CD4-positive, CD25-positive, alpha-beta regulatory T cell (primary cell): ENCODE measurements around the gene ZNF592. TPM values are rescaled to one million over a fixed set of nuclear protein-coding genes. Genes with fewer than 3 reads are reported as not detected.
"Not testable (repeated sequence)": the region's sequence is repeated elsewhere in the genome, so short reads cannot be mapped to it uniquely, and the experiment has no call there.

Experiments
- ATAC-seq, 2 donors: fragments of 150-1000 bp; cut with Tn5 transposase; one replicate each; pipeline ENCODE4 v1.10.0; 2021; ENCODE audit warnings: low read depth in 2 of 2, moderate number of reproducible peaks in 2 of 2, moderate library complexity in 1 of 2
- DNase-seq, 3 donors: peaks; one replicate each; pipeline versions ENCODE4 v3.0.0 to v3.0.0-alpha.2; 2012 to 2022; ENCODE audit warnings: mixed read lengths in 1 of 3
- H3K27ac ChIP-seq: one replicate; pipeline ENCODE4 v1.7.0; 2013; ENCODE audit warnings: mild to moderate bottlenecking, low read length; ENCODE audit not compliant: insufficient read depth, poor library complexity, severe bottlenecking
- H3K27me3 ChIP-seq: one replicate; pipeline ENCODE4 v1.7.0; 2013; ENCODE audit warnings: low read length; ENCODE audit not compliant: control insufficient read depth, insufficient read depth
- H3K36me3 ChIP-seq: one replicate; pipeline ENCODE4 v1.7.0; 2013; ENCODE audit warnings: mild to moderate bottlenecking, low read length, moderate library complexity; ENCODE audit not compliant: control insufficient read depth, insufficient read depth
- H3K4me1 ChIP-seq: 2 replicates; pipeline ENCODE4 v1.7.0; 2013; ENCODE audit warnings: mild to moderate bottlenecking, low read length; ENCODE audit not compliant: insufficient read depth, control insufficient read depth, poor library complexity, severe bottlenecking
- H3K4me3 ChIP-seq: one replicate; pipeline ENCODE4 v1.7.0; 2013; ENCODE audit warnings: low read depth, mild to moderate bottlenecking, low read length, moderate library complexity
- H3K9me3 ChIP-seq, 2 experiments: 1 replicate in 1 of 2; 2 replicates in 1 of 2; pipeline ENCODE4 v1.7.0; 2013; ENCODE audit warnings: low read length in 2 of 2, mild to moderate bottlenecking in 1 of 2, moderate library complexity in 1 of 2; ENCODE audit not compliant: control insufficient read depth in 2 of 2
- H3K27ac Mint-ChIP-seq, 3 donors: one replicate each; pipeline ENCODE4 v1.8.0; 2020 to 2022; ENCODE audit warnings: mild to moderate bottlenecking in 3 of 3, mixed read lengths in 3 of 3, moderate library complexity in 2 of 3
- H3K27me3 Mint-ChIP-seq: one replicate; pipeline ENCODE4 v1.8.0; 2022; ENCODE audit warnings: mild to moderate bottlenecking, mixed read lengths
- H3K36me3 Mint-ChIP-seq: one replicate; pipeline ENCODE4 v1.8.0; 2020; ENCODE audit warnings: mixed read lengths
- H3K4me1 Mint-ChIP-seq, 4 donors: one replicate each; pipeline ENCODE4 v1.8.0; 2020 to 2022; ENCODE audit warnings: mixed read lengths in 4 of 4, mild to moderate bottlenecking in 1 of 4
- H3K4me3 Mint-ChIP-seq, 4 donors: one replicate each; pipeline ENCODE4 v1.8.0; 2020 to 2022; ENCODE audit warnings: mild to moderate bottlenecking in 4 of 4, mixed read lengths in 4 of 4, moderate library complexity in 3 of 4
- H3K9me3 Mint-ChIP-seq, 7 donors: one replicate each; pipeline ENCODE4 v1.8.0; 2020 to 2022; ENCODE audit warnings: mixed read lengths in 7 of 7, mild to moderate bottlenecking in 3 of 7, moderate library complexity in 2 of 7
- polyA plus RNA-seq, 4 donors: library from polyadenylated mRNA; unstranded; fragments of 300-500 nt; fragmentation: Illumina TruSeq; gene quantifications; one replicate each; pipeline ENCODE4 v1.2.3, GENCODE V29; 2021
- total RNA-seq: library from RNA; stranded (reverse); gene quantifications from one replicate; pipeline ENCODE4 v1.2.3, GENCODE V29; 2022

Gene ZNF592
- total and polyA plus RNA-seq, 5 donors from 2014 or later, result 3.8 to 39.8 (median 4.3) TPM

GRCh38 chr15:84735480-84736061, 12.8 kb upstream of the ZNF592 start:
- H3K9me3 ChIP-seq, H3K27me3 ChIP-seq, H3K36me3 ChIP-seq, H3K9me3 Mint-ChIP-seq, H3K27me3 Mint-ChIP-seq, H3K36me3 Mint-ChIP-seq: not testable (repeated sequence)
- DNase-seq, result peak in 1 of 3 donors; percentile 54
- H3K4me3 Mint-ChIP-seq, result peak overlapping the region; percentile 81 to 91 (median 82)
- H3K4me3 ChIP-seq, result peak overlapping the region; percentile 69
- peak overlapping the region; percentile 94 to 95 (median 95) for H3K27ac Mint-ChIP-seq
- peak in 1 of 2 donors; percentile 7 for ATAC-seq
- peaks cover 39% of the 10 kb centered on the region for H3K4me1 ChIP-seq
- peak overlapping the region; percentile 80 for H3K27ac ChIP-seq
- H3K4me1 Mint-ChIP-seq, result peaks cover 14 to 57% (median 39%) of the 10 kb centered on the region in 4 donors

GRCh38 chr15:84736375-84736774, 12.0 kb upstream of the ZNF592 start:
- Mint-ChIP-seq H3K9me3 (peaks cover 0 to 2% (median 0%) of the 10 kb centered on the region in 7 donors), H3K27me3 (no peaks in the 10 kb centered on the region), H3K4me1 (peaks cover 20 to 58% (median 41%) of the 10 kb centered on the region in 4 donors), H3K36me3 (no peaks in the 10 kb centered on the region), H3K27ac (peak overlapping the region; percentile 84 to 95 (median 85)), H3K4me3 (peak overlapping the region; percentile 62 to 91 (median 82))
- H3K4me3 ChIP-seq, result peak overlapping the region; percentile 42
- no peaks in the 10 kb centered on the region for H3K36me3 ChIP-seq
- H3K9me3 ChIP-seq, result no peaks in the 10 kb centered on the region
- no peaks in the 10 kb centered on the region for H3K27me3 ChIP-seq
- H3K27ac ChIP-seq, result peak overlapping the region; percentile 80
- ATAC-seq (peak; percentile 74 to 79), DNase-seq (peak; percentile 29 to 97 (median 83))
- peaks cover 39% of the 10 kb centered on the region for H3K4me1 ChIP-seq

GRCh38 chr15:84737005-84737404, 11.4 kb upstream of the ZNF592 start:
- Histone ChIP-seq H3K27me3 (no peaks in the 10 kb centered on the region), H3K4me3 (no peak overlapping the region), H3K4me1 (peaks cover 37% of the 10 kb centered on the region), H3K36me3 (no peaks in the 10 kb centered on the region), H3K27ac (peak overlapping the region; percentile 80), H3K9me3 (no peaks in the 10 kb centered on the region)
- peak overlapping the region in 1 of 4 donors; percentile 81 for H3K4me3 Mint-ChIP-seq
- peaks cover 0 to 2% (median 0%) of the 10 kb centered on the region in 7 donors for H3K9me3 Mint-ChIP-seq
- H3K36me3 Mint-ChIP-seq, result no peaks in the 10 kb centered on the region
- no peaks in the 10 kb centered on the region for H3K27me3 Mint-ChIP-seq
- DNase-seq, result no peak
- H3K27ac Mint-ChIP-seq, result peak overlapping the region; percentile 37 to 62 (median 59)
- ATAC-seq, result no peak
- peaks cover 23 to 57% (median 44%) of the 10 kb centered on the region in 4 donors for H3K4me1 Mint-ChIP-seq

- no peak for DNase-seq
- Histone ChIP-seq H3K27me3 (no peaks in the 10 kb centered on the region), H3K4me3 (no peak overlapping the region), H3K27ac (no peak overlapping the region), H3K4me1 (peaks cover 16% of the 10 kb centered on the region), H3K9me3 (no peaks in the 10 kb centered on the region), H3K36me3 (no peaks in the 10 kb centered on the region)
- H3K27me3 Mint-ChIP-seq, result no peaks in the 10 kb centered on the region
- no peaks in the 10 kb centered on the region for H3K36me3 Mint-ChIP-seq
- ATAC-seq, result no peak
- H3K27ac Mint-ChIP-seq, result peak overlapping the region in 2 of 3 donors; percentile 81 to 94
- H3K9me3 Mint-ChIP-seq, result peaks cover 0 to 2% (median 0%) of the 10 kb centered on the region in 7 donors
- peak overlapping the region in 1 of 4 donors; percentile 48 for H3K4me3 Mint-ChIP-seq
- peaks cover 39 to 59% (median 44%) of the 10 kb centered on the region in 4 donors for H3K4me1 Mint-ChIP-seq
These were observed 7.7 kb upstream of the ZNF592 start for GRCh38 chr15:84740691-84741090.

- Histone ChIP-seq H3K4me3 (no peak overlapping the region), H3K9me3 (no peaks in the 10 kb centered on the region), H3K4me1 (peaks cover 16% of the 10 kb centered on the region), H3K27me3 (no peaks in the 10 kb centered on the region), H3K36me3 (no peaks in the 10 kb centered on the region), H3K27ac (no peak overlapping the region)
- no peaks in the 10 kb centered on the region for H3K36me3 Mint-ChIP-seq
- no peak for DNase-seq
- peak overlapping the region in 2 of 4 donors; percentile 30 to 48 for H3K4me3 Mint-ChIP-seq
- peak overlapping the region in 2 of 3 donors; percentile 81 to 94 for H3K27ac Mint-ChIP-seq
- ATAC-seq, result no peak
- no peaks in the 10 kb centered on the region for H3K27me3 Mint-ChIP-seq
- H3K9me3 Mint-ChIP-seq, result peaks cover 0 to 2% (median 0%) of the 10 kb centered on the region in 7 donors
- peaks cover 41 to 58% (median 45%) of the 10 kb centered on the region in 4 donors for H3K4me1 Mint-ChIP-seq
These were observed 7.3 kb upstream of the ZNF592 start for GRCh38 chr15:84741121-84741520.

GRCh38 chr15:84747416-84748273, 747 bp upstream of the ZNF592 start:
- H3K27me3 ChIP-seq, result no peaks in the 10 kb centered on the region
- H3K4me1 ChIP-seq, result peaks cover 48% of the 10 kb centered on the region
- H3K4me3 ChIP-seq, result peak overlapping the region; percentile 77
- peak overlapping the region; percentile 86 for H3K27ac ChIP-seq
- peak; percentile 61 for ATAC-seq
- H3K4me3 Mint-ChIP-seq, result peak overlapping the region; percentile 92 to 99 (median 96)
- H3K36me3 ChIP-seq, result no peaks in the 10 kb centered on the region
- peaks cover 41 to 74% (median 57%) of the 10 kb centered on the region in 4 donors for H3K4me1 Mint-ChIP-seq
- peak overlapping the region; percentile 99 to 100 (median 99) for H3K27ac Mint-ChIP-seq
- H3K27me3 Mint-ChIP-seq, result no peaks in the 10 kb centered on the region
- no peaks in the 10 kb centered on the region for H3K36me3 Mint-ChIP-seq
- H3K9me3 ChIP-seq, result no peaks in the 10 kb centered on the region
- peak; percentile 69 to 81 (median 80) for DNase-seq
- no peaks in the 10 kb centered on the region for H3K9me3 Mint-ChIP-seq

GRCh38 chr15:84749111-84749991, 959 bp downstream of the ZNF592 start:
- H3K27me3 Mint-ChIP-seq, result no peaks in the 10 kb centered on the region
- ATAC-seq (peak; percentile 36 to 44), DNase-seq (peak; percentile 11 to 82 (median 42))
- H3K9me3 ChIP-seq, result no peaks in the 10 kb centered on the region
- H3K4me1 ChIP-seq, result peaks cover 55% of the 10 kb centered on the region
- peaks cover 4% of the 10 kb centered on the region for H3K36me3 ChIP-seq
- H3K27me3 ChIP-seq, result no peaks in the 10 kb centered on the region
- peak overlapping the region; percentile 65 for H3K27ac ChIP-seq
- peak overlapping the region; percentile 92 to 97 (median 95) for H3K4me3 Mint-ChIP-seq
- H3K4me1 Mint-ChIP-seq, result peaks cover 36 to 77% (median 61%) of the 10 kb centered on the region in 4 donors
- peak overlapping the region; percentile 91 for H3K4me3 ChIP-seq
- peak overlapping the region; percentile 94 to 96 (median 94) for H3K27ac Mint-ChIP-seq
- peaks cover 8% of the 10 kb centered on the region for H3K36me3 Mint-ChIP-seq
- H3K9me3 Mint-ChIP-seq, result no peaks in the 10 kb centered on the region
